A673 (cell line): Measurements from ENCODE around the gene OR10G7. TPM values are rescaled to one million over a fixed set of nuclear protein-coding genes. Genes with fewer than 3 reads are reported as not detected.

Experiments used
- BruUV-seq: library from RNA; stranded (reverse); fragments of 400-500 nt; replicated peaks from 2 replicates; lab custom pipeline; 2021; lab: Mats Ljungman, UMichigan
- CTCF ChIA-PET: fragments of 300-600 bp; sonication (Branson Sonifier 250); formaldehyde crosslinking; loops from one replicate; lab custom pipeline; 2022; ENCODE audit warnings: antibody characterized with exemption; lab: Charles Lee
- POLR2A ChIA-PET: fragments of 300-600 bp; sonication (Branson Sonifier 250); formaldehyde crosslinking; loops from one replicate; lab custom pipeline; 2022; ENCODE audit warnings: antibody characterized with exemption; ENCODE audit not compliant: low non-redundant PET; lab: Charles Lee
- DNase-seq: peaks from one replicate; pipeline ENCODE4 v3.0.0-alpha.2; 2015; ENCODE audit warnings: low spot score
- H3K27ac ChIP-seq: fragments of 200-600 bp; sonication (generic); 2 replicates; pipeline ENCODE4 v1.5.1; 2016; ENCODE audit warnings: mixed run types, low read depth, mild to moderate bottlenecking, mixed read lengths, antibody characterized with exemption, low read length; ENCODE audit not compliant: poor library complexity, severe bottlenecking
- H3K27me3 ChIP-seq: fragments of 200-600 bp; sonication (generic); replicated peaks from 2 replicates; pipeline ENCODE4 v1.6.1; 2017; ENCODE audit warnings: mixed run types, low read depth, mild to moderate bottlenecking, mixed read lengths, antibody characterized with exemption, low read length; ENCODE audit not compliant: insufficient read depth, poor library complexity
- H3K36me3 ChIP-seq: fragments of 200-600 bp; sonication (generic); 2 replicates; pipeline ENCODE4 v1.6.1; 2016; ENCODE audit warnings: mixed run types, mild to moderate bottlenecking, mixed read lengths, antibody characterized with exemption, low read length; ENCODE audit not compliant: insufficient read depth, poor library complexity, severe bottlenecking
- H3K4me1 ChIP-seq: fragments of 200-600 bp; sonication (generic); 2 replicates; pipeline ENCODE4 v1.6.1; 2017; ENCODE audit warnings: mixed run types, mild to moderate bottlenecking, mixed read lengths, antibody characterized with exemption, low read length; ENCODE audit not compliant: insufficient read depth, poor library complexity, severe bottlenecking
- H3K4me3 ChIP-seq: fragments of 200-600 bp; sonication (generic); 2 replicates; pipeline ENCODE4 v1.5.1; 2016; ENCODE audit warnings: low read depth, mixed run types, mild to moderate bottlenecking, mixed read lengths, low read length; ENCODE audit not compliant: poor library complexity, severe bottlenecking
- H3K9me3 ChIP-seq: fragments of 200-600 bp; sonication (generic); 2 replicates; pipeline ENCODE4 v1.6.1; 2016; ENCODE audit warnings: mixed run types, low read depth, mild to moderate bottlenecking, mixed read lengths, antibody characterized with exemption, low read length; ENCODE audit not compliant: poor library complexity, severe bottlenecking
- EZH2 ChIP-seq: fragments of 200-600 bp; sonication (generic); IDR thresholded peaks from 2 replicates; pipeline ENCODE4 v1.6.1; 2017; ENCODE audit warnings: borderline replicate concordance, low read depth, mild to moderate bottlenecking, mixed read lengths, antibody characterized with exemption, low read length; ENCODE audit not compliant: poor library complexity, severe bottlenecking
- intact Hi-C: fragments of 100-400 bp; cut with micrococcal nuclease; formaldehyde crosslinking; loops from one replicate; pipeline ENCODE4 v1.10.0; 2022; ENCODE audit not compliant: unreplicated experiment
- total RNA-seq: library from RNA; stranded (reverse); gene quantifications from 2 replicates; pipeline ENCODE4 v1.2.3, GENCODE V29; 2021
- TF ChIP-seq, protein P1 (sequence below): fragments of 300-800, 200-600 bp; sonication (generic); conservative IDR thresholded peaks from 2 replicates; pipeline ENCODE4 v1.5.1; 2017; ENCODE audit warnings: low read depth, mild to moderate bottlenecking, antibody characterized with exemption, low read length, moderate library complexity, mixed read lengths

Gene OR10G7
- total RNA-seq, 1 experiment from 2014 or later = not detected

DNA sequence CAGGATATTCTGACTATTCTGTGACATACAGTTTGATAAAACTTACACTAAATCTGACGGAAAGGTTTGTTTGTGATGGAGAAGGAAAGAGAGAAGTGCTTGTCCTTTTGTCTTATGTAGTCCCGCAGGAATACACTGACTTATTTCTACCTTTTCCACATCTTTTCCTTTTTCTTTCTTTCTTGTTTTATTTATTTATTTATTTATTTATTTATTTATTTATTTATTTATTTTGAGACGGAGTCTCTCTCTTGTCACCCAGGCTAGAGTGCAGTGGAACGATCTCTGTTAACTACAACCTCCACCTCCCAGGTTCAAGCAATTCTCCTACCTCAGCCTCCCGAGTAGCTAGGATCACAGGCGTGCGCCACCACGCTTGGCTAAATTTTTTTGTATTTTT lies 31.0 kb upstream of the OR10G7 start:
- Histone ChIP-seq H3K4me1 (peaks cover 26% of the 10 kb centered on the region), H3K27me3 (no peaks in the 10 kb centered on the region), H3K27ac (no peak overlapping the region), H3K4me3 (no peak overlapping the region), H3K36me3 (no peaks in the 10 kb centered on the region), H3K9me3 (no peaks in the 10 kb centered on the region)
- intact Hi-C loops = loop anchor here (5.0 kb wide), 2 partner anchors 260 to 335 kb away; no protein-coding TSS in a partner anchor
- no TSS peak for BruUV-seq
- POLR2A ChIA-PET = no interaction called here
- DNase-seq = no peak
- TF ChIP-seq EZH2 = no peak
- TF ChIP-seq, protein P1, sequence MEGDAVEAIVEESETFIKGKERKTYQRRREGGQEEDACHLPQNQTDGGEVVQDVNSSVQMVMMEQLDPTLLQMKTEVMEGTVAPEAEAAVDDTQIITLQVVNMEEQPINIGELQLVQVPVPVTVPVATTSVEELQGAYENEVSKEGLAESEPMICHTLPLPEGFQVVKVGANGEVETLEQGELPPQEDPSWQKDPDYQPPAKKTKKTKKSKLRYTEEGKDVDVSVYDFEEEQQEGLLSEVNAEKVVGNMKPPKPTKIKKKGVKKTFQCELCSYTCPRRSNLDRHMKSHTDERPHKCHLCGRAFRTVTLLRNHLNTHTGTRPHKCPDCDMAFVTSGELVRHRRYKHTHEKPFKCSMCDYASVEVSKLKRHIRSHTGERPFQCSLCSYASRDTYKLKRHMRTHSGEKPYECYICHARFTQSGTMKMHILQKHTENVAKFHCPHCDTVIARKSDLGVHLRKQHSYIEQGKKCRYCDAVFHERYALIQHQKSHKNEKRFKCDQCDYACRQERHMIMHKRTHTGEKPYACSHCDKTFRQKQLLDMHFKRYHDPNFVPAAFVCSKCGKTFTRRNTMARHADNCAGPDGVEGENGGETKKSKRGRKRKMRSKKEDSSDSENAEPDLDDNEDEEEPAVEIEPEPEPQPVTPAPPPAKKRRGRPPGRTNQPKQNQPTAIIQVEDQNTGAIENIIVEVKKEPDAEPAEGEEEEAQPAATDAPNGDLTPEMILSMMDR = no peak
- CTCF ChIA-PET = interaction anchor here (1.1 to 1.5 kb wide), 3 partner anchors 51 to 122 kb away, joined by 3 to 38 read pairs (median 3); no protein-coding TSS in a partner anchor

DNA sequence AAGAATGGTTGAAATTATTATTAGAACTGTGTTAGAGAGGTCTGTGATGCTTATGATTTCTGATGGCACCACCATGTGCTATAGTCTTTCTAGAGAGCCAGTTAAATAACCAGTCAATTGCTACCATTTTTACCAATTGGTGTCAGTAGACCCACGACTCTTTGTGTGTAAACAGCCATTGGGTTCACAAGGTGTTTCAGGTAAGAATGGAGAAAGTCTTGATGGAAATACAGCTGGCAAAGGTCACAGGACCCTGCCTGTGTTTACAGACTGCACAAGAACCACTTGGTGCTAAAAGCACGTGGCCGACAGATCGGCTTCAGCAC lies 30.5 kb upstream of the OR10G7 start:
- BruUV-seq = no TSS peak
- Histone ChIP-seq H3K36me3 (no peaks in the 10 kb centered on the region), H3K9me3 (no peaks in the 10 kb centered on the region), H3K4me1 (peaks cover 26% of the 10 kb centered on the region), H3K4me3 (no peak overlapping the region), H3K27ac (no peak overlapping the region), H3K27me3 (no peaks in the 10 kb centered on the region)
- DNase-seq = no peak
- CTCF ChIA-PET = interaction anchor here (0.5 to 1.5 kb wide), 9 partner anchors 52 to 259 kb away, joined by 3 to 38 read pairs (median 3); no protein-coding TSS in a partner anchor
- intact Hi-C loops = loop anchor here (1.0 to 5.0 kb wide), 5 partner anchors 124 to 515 kb away; no protein-coding TSS in a partner anchor
- TF ChIP-seq, protein P1 = no peak
- no peak for TF ChIP-seq EZH2
- POLR2A ChIA-PET = interaction anchor here (0.5 kb wide), 1 partner anchor 101 kb away, joined by 3 read pairs; no protein-coding TSS in a partner anchor

DNA sequence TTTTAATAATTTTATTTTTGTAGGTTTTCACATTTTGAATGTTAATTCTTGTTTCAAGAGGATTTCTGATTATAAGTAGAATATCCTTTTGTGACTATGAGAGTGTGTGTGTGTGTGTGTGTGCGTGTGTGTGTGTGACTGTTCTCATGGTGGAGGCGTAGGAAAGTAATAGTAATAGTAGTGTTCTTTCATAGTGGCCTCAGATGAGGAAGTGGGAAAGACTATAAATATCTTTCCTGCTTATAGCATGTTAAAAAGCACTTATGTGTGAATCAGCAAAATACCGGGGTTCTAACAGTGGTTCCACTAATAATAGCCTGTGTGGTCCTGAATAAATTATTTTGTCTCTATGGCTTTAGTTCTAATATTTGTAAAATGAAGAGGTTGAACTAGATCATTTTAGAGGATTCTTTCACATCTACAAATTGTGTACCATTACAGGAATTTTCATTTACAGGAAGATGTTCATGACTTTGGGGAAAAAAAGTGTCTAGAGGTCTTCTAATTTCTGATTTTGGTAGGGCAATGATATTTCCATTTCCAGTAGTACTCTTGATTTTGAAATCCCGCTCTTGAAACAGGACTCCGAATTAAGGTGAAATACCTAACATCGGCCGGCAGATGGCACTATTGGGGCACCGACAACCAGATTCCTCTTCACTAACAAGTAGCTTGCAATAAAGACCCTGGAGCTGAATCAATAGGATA lies 29.9 kb upstream of the OR10G7 start:
- H3K9me3 ChIP-seq = no peaks in the 10 kb centered on the region
- TF ChIP-seq, protein P1 = peak; percentile 90
- TF ChIP-seq EZH2 = no peak
- BruUV-seq = no TSS peak
- intact Hi-C loops = loop anchor here (1.0 to 5.0 kb wide), 5 partner anchors 124 to 516 kb away; no protein-coding TSS in a partner anchor
- peak; percentile 86 for DNase-seq
- peaks cover 26% of the 10 kb centered on the region for H3K4me1 ChIP-seq
- no peak overlapping the region for H3K27ac ChIP-seq
- H3K27me3 ChIP-seq = no peaks in the 10 kb centered on the region
- ChIA-PET CTCF (interaction anchor here (0.5 to 1.5 kb wide), 9 partner anchors 52 to 259 kb away, joined by 3 to 38 read pairs (median 3); no protein-coding TSS in a partner anchor), POLR2A (interaction anchor here (0.5 kb wide), 1 partner anchor 102 kb away, joined by 3 read pairs; no protein-coding TSS in a partner anchor)
- H3K4me3 ChIP-seq = no peak overlapping the region
- no peaks in the 10 kb centered on the region for H3K36me3 ChIP-seq
